ENCODE results near the gene STEEP1.

Gene STEEP1

DNA sequence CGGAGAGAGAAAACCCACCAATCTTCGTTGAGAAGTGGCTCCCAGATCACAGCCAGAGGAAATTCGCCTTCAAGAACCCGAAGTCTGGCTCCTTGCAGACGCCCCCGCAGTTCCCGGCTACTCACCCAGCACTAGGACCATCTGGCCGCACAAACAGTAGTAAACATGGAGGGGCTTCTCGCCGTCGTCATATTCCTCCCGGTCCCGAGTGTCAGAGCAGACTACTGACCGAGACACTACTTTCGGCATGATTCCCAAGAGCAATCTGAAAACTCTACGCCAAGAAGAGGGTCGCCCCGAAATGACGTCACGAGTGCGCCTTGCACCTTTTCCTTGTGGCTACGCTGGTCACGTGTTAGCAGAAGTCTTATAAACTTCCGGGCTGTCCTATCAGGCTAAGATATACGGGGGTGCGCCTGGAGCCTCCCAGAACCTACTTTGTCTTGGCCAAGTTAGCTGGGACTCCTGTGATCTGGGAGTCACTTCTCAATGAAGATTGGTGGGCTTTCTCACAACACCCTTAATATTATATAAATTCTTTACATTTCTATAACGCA lies at the start of gene STEEP1:
Gene STEEP1, minus strand, starts transcription at position 303 of the 557 bp plus-strand sequence. Its CDS starts 54 bp downstream, at position 249.
- DNase-seq, result peak; percentile 86

DNA sequence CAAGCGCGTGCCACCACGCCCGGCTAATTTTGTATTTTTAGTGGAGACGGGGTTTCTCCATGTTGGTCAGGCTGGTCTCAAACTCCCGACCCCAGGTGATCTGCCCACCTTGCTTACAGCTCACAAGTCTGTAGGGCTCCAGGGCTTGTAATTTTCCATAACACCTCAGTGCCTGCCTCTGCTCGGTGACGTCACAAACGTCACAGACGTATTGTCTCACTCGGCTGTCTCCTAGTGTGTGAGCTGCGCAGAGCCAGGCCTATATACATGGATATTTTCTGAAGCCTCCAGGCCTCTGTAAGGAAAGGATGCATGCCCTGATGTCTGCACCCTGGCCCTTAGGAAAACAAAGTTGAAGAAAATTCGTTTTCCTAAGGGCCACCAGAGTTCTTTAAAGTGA lies 49.6 kb upstream of the STEEP1 start:
- DNase-seq, result no peak

DNA sequence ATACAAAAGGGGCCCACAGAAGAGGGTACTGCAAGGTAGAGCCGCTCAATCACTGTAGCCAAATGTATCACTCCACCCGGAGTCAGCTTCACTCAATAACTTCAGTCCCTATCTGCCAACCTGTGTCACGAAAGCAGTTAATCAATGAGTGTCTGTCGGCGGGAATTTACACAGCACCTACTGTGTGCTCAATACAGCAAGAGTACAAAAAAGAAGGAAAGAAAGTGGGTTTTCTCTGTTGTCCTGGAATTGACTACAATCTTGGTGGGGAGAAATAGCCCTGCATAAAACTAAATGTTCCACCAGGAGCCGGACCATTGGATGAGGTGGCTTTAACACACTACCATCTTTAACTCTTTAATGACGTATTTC lies 41.8 kb upstream of the STEEP1 start:
- DNase-seq, result no peak

DNA sequence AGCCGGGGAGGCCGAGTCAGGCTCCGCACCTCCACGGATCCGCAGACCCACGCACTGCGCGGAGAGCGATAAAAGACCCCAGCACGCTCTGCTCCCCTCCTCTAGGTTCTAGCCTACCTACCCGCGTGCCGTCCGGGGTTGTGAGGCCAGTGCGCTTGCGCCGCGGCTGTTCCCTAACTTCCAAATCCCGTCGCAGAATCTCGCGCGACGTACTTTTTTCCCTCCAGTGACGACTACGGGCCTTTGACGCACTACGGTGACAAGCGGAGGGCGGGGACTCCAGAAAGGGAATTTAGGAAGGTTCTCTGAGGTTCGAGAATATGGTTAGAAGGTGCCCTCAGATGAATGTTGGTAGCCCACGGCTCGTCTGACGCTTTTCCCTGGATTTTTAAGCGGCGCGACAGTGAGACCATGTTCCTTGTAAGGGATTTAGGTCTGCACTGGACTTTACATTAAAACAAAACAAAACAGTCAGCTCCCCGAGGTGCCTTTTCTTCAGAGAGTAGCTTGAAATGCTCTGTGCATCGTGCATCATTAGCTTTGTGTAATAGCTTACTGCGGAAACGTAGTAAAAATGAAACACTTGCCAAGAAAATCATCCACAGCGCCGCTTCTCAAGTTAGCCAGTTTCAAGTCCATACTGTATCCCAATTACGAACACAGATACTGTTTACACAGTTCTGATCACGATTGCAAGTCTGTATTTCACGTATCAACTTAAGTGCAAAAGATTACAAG lies 41.2 kb upstream of the STEEP1 start, which contains the start of gene NKRF:
Gene NKRF, minus strand, starts transcription at position 145 of the 738 bp plus-strand sequence.
- peak; percentile 88 for DNase-seq

DNA sequence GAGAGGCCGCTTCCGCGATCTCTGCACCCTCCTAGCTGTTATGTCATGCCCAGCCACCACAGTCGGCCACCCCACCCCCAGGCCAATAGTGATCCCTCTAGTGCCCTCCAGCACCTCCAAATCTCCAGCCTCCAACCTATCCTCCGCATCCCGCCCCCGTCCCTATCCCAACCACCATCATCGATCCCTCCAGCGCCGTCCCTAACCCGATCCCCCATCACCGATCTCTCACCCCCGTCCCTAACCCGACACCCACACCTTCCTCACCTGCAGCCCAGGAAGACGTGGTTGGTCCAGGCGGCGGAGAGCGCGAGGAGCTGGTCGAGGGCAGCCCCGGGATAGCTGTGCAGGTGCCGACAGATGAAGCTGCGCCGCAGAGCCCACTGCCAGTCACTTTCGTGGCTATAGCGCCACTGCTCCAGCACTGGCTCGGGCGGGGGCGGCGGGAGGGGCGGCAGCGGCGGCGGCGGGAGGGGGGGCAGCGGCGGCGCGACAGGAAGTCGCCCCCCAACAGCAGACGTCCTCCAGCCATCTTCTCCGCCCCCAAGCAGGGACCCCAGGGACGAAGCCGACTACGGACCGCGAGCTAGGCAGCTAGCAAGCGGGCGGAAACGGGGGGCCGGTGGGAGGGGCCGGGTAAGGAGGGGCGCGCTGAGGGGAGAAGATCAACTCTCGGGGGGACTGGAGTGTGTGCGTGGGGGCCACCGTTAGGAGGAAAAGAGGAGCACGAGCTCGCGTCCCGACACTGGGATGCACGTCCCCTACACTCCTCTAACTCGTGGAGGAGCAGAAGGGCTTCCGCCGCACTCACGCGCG lies 40.5 kb upstream of the STEEP1 start:
- DNase-seq, result peak; percentile 54

DNA sequence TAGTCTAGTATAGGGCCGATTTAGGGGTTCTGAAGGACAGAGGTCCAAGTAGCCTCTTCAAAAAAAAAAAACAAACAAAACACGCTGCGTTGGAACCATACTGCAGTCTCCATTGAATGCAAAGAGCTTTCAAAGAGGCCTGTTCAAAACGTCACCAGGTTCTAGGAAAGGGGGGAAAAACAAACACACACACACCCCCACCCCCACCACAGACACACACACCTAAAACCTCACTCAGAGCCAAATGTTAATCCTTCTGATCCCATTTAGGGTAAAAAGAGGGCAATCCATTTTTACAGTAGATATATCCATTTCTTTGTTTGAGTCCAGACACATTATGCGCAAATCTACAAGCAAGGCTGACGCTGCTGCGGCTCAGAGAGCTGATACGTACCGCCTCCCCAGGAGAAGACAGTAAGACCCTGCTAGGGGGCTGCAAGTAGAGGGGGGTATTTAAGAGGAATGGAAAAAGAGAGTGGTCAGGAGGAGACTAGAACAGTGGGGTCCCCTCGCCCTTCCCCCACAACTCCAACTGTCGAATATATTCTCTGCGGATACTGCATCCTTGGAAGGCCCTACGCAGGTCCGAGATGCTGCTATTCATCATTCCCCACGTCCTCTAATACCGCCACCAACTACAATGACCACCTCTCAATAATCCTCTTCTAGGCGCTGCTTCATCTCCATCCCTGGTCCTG lies 39.7 kb upstream of the STEEP1 start:
- no peak for DNase-seq

DNA sequence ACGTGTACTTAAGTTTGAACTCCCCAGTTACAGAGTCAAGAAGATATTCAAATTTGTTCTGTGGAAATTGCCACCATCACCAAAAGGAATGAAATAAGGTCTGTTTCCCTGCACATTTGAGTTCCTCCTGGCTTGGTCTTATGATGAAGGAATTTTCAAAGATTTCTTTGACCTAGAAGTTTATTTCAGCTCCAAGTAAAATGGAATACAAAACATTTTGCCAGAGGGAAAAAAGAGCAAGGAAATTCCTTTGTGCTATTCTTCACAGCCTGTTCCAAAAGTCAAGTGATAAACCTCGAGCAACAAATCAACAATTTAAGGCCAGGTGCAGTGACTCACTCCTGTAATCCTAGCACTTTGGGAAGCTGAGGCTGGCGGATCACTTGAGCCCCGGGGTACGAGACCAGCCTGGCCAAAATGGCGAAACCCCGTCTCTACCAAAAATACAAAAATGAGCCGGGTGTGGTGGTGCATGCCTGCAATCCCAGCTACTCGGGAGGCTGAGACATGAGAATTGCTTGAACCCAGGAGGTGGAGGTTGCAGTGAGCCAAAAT lies 37.6 kb upstream of the STEEP1 start:
- no peak for DNase-seq

DNA sequence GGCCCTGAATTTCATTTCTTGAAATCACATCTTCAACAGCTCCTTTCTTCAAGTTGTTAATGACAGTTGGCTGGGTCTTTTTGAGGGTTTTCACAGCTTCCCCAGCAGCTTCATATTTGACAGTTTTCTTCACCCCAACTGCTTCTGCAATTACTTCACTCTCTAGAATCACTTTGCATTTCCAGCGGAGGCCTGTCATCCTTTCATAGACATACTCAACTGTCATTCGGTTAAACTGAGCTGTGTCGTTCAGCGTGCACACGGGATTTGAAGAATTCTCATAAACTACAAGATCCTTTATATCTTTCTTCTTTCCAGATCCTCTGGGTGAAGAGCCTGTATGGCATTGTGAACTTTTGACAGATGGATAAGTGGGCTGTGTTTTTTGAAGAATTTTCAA lies 24.6 kb upstream of the STEEP1 start:
- no peak for DNase-seq

DNA sequence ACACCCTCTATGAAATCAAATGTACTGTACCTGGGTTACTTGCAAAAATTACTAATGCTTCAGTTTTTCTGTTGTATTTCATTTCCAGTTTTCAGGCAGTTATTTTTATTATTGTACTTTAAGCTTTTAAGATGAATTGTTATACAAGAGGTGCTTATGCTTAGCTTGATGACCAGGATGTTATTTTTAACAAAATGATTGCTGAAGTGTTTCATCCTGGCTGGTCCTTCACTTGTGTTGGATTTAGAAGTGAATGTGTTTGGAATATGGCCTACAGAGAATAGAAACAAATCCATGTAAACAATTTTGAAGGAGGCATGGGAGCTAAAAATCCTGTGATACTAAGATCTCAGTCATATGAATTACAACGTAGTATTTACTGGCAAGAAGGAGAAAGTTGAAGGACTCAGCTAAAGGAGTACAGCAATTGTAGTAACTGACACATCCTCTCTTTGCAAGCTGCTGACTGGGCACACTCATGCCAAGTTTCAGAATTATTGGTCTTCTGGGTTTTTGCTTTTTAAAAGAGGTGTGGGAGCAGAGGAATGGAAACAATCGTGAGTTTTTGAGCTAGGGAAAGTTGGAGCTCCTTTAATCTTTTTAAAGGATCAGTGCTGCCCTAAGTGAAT lies 18.3 kb upstream of the STEEP1 start:
- DNase-seq, result no peak

DNA sequence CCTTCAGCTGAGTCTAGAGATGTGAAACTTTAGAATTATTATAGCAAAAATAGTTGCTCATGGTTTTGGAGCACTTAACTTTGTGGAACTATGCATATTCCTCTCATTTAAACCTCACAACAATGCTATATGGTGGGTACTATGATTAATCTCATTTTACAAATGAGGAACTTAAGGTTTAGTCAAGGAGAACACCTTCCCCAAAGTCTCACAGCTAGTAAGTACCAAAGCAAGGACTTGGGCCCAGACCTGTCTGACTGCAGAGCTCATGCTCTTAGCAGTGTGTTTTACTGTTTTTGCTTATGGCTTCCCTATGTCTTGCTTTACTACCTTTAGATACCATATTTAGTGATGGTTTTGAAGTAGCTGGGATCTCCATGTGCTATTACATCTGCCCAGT lies 14.2 kb upstream of the STEEP1 start:
- DNase-seq, result no peak

DNA sequence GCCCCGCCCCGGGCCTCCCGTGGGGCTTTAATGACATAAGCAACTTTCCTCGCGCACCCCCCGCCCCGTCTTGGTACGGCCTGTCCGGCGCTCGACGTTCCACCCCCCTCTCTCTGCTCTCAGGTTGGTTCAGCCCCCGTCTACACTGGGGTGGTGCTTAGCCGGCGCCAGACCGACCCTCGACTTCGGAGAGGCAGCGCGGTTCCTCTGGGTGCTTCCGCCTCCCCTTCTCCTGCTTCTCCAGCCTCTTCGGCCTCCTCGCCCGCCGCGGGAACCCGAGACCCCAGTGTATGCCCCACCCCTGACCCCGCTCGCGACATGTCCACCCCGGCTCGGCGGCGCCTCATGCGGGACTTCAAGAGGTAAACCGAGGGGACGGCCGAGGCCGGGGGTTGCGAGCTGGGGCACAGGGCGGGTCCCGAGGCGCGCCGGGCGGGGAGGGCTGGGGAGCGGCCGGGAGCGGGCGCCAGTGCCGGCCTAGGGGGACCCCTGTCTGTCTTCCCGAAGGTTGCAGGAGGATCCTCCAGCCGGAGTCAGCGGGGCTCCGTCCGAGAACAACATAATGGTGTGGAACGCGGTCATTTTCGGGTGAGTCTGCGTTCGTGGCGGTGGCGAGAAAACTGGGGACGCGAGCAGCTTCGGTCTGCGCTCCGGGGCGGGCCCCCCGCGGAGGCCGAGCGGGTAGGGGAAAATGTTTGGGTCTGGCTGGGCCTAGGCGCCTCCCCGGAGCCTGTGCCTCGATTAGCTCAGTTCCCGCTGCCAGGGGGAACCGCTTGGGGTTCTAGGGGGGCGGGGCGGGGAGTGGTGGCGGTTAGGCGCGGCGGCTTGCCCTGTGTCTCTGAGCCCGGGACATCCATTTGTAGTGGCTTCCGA lies 9.4 kb upstream of the STEEP1 start, which contains the start of gene UBE2A:
Gene UBE2A, plus strand, starts transcription at position 170 of the 873 bp plus-strand sequence. Its CDS starts 149 bp downstream, at position 319.
- peak; percentile 86 for DNase-seq

DNA sequence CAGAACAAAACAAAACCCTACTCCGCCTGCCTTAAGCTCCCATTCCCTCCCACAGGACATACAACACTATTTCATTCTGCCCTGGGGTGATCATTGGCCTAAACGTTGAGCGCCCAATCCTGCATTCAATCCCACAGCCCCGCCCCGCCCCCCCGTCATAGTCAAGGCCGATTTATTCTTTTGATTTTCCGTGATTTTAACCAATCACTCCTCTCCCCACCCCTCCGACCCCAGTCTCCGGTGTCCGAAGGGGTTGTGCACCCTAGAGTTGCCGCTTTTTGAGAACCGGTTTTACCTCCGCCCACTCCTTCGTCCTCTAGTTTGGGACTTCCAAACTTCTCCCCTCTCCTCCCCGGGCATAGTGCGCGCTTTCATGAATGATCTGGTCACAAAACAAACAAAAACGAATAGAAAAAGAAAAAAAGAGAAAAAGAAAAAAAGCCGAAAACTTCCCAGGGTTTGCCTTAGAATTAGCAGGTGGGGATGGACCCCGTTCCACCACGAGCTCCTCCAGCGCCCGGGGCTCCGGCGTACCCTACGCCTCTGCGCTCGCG lies 8.7 kb upstream of the STEEP1 start:
- DNase-seq, result no peak

DNA sequence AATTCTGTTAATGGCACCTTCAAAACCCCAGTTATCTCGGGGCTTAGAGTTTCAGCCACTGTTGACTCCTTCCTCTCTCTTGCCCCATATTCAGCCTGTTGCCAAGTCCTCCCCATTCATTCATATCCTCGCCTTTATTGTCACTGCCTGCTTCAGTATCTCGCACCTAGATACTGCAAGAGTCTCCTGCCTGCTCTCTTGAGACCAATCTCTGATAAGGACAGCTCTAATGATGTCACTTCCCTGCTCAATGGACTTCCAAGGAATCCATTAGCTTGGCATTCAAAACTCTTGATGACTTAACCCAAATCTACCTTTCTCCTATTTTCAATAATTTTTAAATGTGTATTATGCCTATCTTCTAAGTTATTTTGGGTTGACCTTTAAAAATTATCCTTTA lies 8.0 kb upstream of the STEEP1 start:
- DNase-seq, result no peak

DNA sequence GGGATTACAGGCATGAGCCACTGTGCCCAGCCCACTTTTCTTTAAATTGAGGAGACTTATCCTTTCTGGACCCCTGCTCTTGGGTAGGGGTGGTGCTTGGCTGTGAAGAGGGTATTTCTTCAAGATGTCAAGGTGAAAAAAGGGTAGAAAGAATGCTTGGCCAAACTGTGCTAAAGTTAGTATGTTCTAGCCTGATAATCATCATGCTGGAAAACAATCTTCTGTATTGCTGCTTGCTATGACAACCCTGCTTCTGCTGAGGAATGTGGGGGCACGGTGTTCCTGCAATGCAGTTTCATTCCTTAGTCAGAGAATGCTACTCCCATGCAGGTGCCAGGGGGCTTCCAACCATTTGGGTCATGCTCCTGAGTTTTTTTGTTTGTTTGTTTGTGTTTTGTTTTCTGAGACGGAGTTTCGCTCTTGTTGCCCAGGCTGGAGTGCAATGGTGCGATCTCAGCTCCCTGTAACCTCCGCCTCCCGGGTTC lies 5.2 kb upstream of the STEEP1 start:
- no peak for DNase-seq

DNA sequence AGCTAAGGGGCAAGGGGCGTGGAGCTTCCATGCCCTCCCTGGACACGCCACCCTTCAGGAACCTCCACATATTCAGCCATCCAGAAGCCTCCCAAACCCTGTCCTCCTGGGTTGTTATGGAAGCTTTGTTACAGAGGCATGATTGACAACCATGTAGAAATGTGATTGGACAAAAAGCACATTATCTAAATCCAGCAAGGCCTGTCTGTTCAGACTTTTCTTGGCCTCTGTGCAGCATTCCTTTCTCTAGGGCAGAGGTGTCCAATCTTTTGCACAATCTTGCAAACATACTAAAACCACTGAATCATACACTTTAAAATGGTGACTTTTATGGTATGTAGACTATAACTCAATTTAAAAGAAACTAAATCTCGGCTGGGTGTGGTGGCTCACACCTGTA lies 12.7 kb downstream of the STEEP1 start:
- DNase-seq, result no peak

DNA sequence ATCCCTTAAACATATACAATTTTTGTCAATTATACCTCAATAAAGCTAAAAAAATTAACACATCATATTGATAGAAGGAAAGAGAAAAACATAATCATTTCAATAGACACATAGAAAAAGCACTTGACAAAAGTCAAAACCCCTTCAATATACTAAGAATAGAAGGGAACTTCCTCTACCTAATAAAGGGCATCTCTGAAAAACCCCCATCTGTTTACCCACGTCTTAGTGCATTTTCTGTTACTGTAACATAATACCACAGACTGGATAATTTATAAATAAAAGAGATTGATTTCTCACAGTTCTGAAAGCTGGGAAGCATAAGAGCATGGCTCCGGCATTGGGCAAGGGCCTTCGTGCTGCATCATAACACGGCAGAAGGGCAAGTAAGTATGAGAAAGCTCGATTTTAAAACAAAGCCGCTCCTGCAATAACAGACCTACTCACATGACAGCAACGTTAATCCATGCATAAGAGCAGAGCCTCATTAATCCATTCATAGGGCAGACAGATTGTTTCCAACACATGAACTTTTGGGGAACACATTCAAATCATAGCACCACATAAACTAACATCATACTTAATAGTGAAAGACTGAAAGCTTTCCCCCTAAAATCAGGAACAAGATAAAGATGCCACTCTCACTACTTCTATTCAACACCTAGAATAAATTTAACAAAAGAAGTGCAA lies 15.7 kb downstream of the STEEP1 start:
- DNase-seq, result no peak

DNA sequence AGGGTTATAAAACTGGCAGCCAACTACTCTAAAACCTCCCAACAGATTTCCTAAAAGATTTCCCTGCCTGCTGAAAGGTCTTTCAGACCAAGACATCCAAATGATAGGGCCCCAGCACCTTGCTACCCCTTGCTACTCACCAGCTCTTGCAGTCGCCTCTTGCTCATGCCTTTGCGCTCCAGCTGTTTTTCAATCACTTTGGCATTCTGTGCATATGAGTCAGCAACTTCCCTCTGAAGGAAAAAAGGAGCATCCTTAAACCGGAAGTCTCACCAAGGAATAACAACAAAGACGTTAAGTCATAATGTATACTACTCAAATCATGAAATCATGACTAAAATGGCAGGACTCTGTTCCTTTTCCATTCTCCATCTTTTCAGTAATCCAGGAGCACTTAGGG lies 24.0 kb downstream of the STEEP1 start:
- DNase-seq, result no peak

DNA sequence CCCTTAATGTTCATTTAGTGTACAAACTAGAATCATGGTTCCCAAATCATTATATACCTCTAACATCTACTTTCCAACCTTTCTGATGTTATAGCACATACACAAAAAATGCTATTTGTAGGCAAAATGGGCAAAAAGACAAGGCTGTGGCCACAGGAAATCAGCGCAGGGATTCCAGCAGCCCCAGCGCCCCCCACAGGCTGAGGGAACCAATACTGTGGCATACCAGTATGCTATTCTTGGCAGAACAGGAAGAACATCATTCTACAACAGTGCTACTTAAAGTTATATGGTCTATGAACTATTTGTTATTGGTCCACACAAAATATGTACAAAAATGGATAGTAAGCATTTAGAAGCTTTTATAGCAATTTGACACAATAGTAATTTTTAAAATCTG lies 25.3 kb downstream of the STEEP1 start:
- DNase-seq, result no peak

DNA sequence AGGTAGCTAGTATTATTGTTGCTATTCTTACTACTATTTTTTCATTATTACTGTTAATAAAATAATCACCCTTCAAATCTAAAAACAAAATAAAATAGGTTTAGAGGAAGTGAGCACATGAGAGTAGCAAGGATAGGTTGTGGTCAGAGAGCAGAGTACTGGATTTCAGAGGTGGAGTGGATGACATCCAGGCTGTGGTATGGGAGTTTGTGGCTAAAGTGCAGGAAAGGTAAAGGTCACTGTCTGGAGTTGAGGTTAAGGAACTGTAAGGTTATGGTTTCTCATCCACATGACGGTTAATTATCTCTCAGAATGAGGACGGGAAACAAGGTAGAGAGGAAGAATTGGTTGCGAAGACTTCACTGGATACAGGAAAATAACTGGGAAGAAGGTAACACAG lies 27.7 kb downstream of the STEEP1 start:
- no peak for DNase-seq
